Measurements from ENCODE around the gene CLEC7A. TPM values are rescaled to one million over a fixed set of nuclear protein-coding genes. Genes with fewer than 3 reads are reported as not detected.

The CLEC7A gene
- total RNA-seq, 1 donor, result 177 TPM

DNA sequence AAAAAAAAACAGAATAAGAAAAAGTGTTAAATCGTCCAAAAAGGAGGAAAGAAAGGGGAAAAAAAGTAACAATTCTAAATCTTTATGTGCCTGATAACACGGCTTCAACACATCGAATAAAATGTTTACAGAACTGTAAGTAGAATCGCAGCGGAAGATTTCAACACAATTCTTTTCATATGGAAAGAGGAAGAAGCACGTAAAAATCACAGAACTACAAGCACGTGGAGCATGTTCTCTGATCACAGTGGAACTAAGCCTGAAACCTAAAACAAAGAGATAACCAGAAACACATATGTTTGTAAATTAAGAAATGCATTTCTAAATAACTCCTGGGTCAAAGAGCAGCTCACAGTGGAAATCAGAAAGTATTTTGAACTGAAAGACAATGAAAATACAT is 8.7 kb downstream of the CLEC7A start:
- Histone ChIP-seq H3K4me3 (ENCODE audit: low read length) (no peak overlapping the region), H3K27me3 (ENCODE audit: insufficient read depth, low read length) (no peaks in the 10 kb centered on the region), H3K4me1 (ENCODE audit: insufficient read depth, low read length) (peaks cover 26% of the 10 kb centered on the region), H3K9me3 (ENCODE audit: low read depth, low read length) (no peaks in the 10 kb centered on the region)

DNA sequence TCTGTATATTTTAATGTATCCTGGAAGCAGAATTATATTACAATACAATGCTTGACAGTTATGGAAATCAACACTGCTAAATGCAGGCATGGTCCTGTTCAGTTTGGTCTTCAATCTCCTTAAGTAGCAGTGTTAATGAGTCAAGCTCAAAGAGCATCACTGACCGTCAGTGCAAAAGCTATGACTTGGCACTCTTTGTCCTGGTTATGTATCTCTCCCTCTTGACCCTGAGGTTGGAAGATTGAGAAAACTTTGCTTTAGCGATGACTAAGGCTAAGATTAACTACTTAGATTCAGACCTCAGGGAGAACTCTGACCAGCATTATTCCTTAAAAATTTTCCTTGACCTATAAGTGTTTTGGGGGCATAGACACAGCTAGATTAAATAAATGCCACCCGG is 10.9 kb downstream of the CLEC7A start:
- H3K9me3 ChIP-seq (ENCODE audit: low read depth, low read length), result no peaks in the 10 kb centered on the region
- peaks cover 26% of the 10 kb centered on the region for H3K4me1 ChIP-seq (ENCODE audit: insufficient read depth, low read length)
- H3K27me3 ChIP-seq (ENCODE audit: insufficient read depth, low read length), result no peaks in the 10 kb centered on the region
- H3K4me3 ChIP-seq (ENCODE audit: low read length), result no peak overlapping the region

DNA sequence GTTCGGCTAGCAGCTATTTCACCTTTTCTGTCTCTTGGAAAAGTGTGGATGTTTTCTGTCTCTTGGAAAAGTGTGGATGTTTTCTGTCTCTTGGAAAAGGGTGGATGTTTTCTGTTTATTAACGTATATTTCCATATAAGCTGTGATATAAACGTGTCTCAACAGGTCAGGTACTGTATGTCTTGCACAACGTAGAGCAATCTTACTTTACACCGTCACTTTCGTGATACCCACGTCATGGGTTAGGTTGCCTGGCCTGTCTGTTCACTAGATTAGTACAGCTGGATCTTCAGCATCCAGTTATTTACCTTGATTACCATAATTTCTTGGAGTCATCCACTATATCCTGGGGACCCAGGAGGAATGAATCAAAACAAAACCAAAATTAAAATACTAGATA is 14.1 kb downstream of the CLEC7A start:
- H3K4me3 ChIP-seq (ENCODE audit: low read length), result no peak overlapping the region

DNA sequence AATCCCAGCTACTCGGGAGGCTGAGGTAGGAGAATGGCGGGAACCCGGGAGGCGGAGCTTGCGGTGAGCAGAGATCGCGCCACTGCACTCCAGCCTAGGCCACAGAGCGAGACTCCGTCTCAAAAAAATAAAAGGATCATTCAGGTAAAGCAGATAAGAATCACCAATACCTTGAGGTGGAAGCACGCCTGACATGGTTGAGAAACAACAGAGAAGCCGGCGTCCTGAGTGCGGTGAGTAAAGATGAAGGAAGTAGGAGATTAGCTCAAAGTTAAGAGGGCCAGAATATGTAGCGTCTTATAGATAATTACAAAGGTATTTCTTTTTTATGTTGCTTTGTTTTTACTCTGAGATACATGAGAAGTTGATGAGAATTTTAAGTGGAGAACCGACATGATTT is 14.7 kb downstream of the CLEC7A start:
- Histone ChIP-seq H3K9me3 (ENCODE audit: low read depth, low read length) (no peaks in the 10 kb centered on the region), H3K4me3 (ENCODE audit: low read length) (no peak overlapping the region), H3K27me3 (ENCODE audit: insufficient read depth, low read length) (no peaks in the 10 kb centered on the region), H3K4me1 (ENCODE audit: insufficient read depth, low read length) (peaks cover 7% of the 10 kb centered on the region)

More for the DNA sequence above, 14.1 kb downstream of the CLEC7A start:
- Histone ChIP-seq H3K9me3 (ENCODE audit: low read depth, low read length) (no peaks in the 10 kb centered on the region), H3K4me1 (ENCODE audit: insufficient read depth, low read length) (peaks cover 12% of the 10 kb centered on the region), H3K27me3 (ENCODE audit: insufficient read depth, low read length) (no peaks in the 10 kb centered on the region)

DNA sequence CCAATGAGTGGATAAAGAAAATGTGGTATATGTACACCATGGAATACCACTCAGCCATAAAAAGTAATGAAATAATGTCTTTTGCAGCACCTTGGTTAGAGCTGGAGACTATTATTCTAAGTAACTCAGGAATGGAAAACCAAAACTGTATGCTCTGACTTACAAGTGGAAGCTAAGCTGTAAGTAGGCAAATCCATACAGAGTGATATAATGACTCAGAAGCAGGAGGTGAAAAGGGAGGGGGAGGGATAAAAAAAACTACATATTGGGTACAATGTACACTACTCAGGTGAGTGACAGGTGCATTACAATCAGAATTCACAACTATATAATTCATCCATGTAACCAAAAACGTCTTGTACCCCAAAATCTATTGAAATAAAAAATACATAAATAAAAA is 16.1 kb downstream of the CLEC7A start:
- H3K9me3 ChIP-seq (ENCODE audit: low read depth, low read length), result no peaks in the 10 kb centered on the region
- H3K27me3 ChIP-seq (ENCODE audit: insufficient read depth, low read length), result no peaks in the 10 kb centered on the region
- peaks cover 1% of the 10 kb centered on the region for H3K4me1 ChIP-seq (ENCODE audit: insufficient read depth, low read length)
- H3K4me3 ChIP-seq (ENCODE audit: low read length), result no peak overlapping the region

DNA sequence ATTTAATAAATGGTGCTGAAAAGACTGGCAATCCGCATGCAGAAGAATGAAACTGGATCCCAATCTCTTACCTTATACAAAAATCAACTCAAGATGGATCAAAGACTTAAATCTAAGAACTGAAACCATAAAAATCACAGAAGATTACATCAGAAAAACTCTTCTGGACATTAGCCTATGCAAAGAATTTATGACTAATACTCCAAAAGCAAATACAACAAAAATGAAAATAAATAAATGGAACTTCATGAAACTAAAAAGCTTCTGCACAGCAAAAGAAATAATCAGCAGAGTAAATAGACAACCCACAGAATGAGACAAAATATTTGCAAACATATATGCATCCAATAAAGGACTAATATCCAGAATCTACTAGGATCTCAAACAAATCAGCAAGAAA is 16.9 kb downstream of the CLEC7A start:
- H3K9me3 ChIP-seq (ENCODE audit: low read depth, low read length), result no peaks in the 10 kb centered on the region
- no peaks in the 10 kb centered on the region for H3K4me1 ChIP-seq (ENCODE audit: insufficient read depth, low read length)
- H3K27me3 ChIP-seq (ENCODE audit: insufficient read depth, low read length), result no peaks in the 10 kb centered on the region
- no peak overlapping the region for H3K4me3 ChIP-seq (ENCODE audit: low read length)

DNA sequence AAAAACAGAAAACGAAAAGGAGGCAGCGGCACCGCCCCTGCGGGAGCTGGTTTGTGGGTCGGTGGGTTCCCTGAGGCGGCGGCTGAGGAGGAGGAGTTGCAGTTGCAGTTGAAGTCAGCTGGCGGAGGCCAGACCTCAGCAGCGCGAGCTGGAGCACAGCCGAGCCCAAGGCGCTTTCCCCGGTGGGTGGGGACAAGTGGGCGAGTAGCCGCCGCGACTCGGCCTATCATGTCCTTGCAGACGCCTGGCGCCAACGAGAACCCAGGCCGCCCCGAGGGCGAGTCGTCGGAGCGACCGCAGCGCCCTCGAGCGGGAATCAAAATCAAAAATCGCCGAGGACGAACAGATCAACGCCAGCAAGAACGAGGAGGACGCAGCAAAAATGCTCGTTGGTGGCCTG is 18.5 kb downstream of the CLEC7A start:
- Histone ChIP-seq H3K27me3 (ENCODE audit: insufficient read depth, low read length) (no peaks in the 10 kb centered on the region), H3K9me3 (ENCODE audit: low read depth, low read length) (no peaks in the 10 kb centered on the region), H3K4me3 (ENCODE audit: low read length) (no peak overlapping the region), H3K4me1 (ENCODE audit: insufficient read depth, low read length) (no peaks in the 10 kb centered on the region)

DNA sequence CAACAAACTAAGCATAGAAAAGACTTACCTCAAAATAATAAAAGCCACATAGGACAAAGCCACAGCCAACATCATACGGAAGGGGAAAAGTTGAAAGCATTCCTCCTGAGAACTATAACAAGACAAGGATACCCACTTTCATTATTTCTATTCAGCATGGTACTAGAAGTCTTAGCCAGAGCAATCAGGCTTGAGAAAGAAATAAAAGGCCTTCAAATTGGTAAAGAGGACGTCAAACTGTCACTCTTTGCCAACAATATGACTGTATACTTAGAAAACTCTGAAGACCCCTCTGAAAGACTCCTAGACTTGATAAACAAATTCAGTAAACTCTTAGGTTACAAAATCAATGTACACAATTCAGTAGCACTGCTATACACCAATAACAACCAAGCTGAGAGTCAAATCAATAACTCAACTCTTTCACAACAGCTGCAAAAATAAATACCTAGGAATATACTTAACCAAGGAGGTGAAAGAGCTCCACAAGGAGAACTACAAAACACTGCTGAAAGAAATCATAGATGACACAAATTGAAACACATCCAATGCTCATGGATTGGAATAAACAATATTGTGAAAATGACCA is 19.6 kb downstream of the CLEC7A start:
- no peaks in the 10 kb centered on the region for H3K27me3 ChIP-seq (ENCODE audit: insufficient read depth, low read length)
- no peaks in the 10 kb centered on the region for H3K4me1 ChIP-seq (ENCODE audit: insufficient read depth, low read length)
- H3K9me3 ChIP-seq (ENCODE audit: low read depth, low read length), result no peaks in the 10 kb centered on the region
- H3K4me3 ChIP-seq (ENCODE audit: low read length), result no peak overlapping the region

DNA sequence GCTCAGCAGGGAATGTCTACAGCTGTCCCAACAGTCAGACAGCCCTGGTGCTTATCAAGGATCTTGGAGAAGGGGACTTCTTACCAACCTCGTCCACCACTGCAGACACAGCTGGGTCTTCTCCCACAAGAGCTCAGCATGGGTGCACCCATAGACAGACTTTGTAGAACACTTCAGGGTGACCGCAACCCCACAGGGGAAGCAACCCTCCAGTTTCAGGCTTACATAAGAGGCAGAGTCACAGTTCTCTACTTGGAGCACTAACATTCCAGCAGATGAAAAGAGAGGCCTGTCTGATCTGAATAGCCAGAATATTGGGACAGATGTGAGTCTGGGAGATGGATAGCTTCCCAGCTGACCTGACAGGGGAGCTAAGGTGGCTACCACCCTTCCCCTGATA is 27.7 kb downstream of the CLEC7A start:
- Histone ChIP-seq H3K27me3 (ENCODE audit: insufficient read depth, low read length) (no peaks in the 10 kb centered on the region), H3K9me3 (ENCODE audit: low read depth, low read length) (no peaks in the 10 kb centered on the region), H3K4me3 (ENCODE audit: low read length) (no peak overlapping the region), H3K4me1 (ENCODE audit: insufficient read depth, low read length) (peaks cover 7% of the 10 kb centered on the region)

DNA sequence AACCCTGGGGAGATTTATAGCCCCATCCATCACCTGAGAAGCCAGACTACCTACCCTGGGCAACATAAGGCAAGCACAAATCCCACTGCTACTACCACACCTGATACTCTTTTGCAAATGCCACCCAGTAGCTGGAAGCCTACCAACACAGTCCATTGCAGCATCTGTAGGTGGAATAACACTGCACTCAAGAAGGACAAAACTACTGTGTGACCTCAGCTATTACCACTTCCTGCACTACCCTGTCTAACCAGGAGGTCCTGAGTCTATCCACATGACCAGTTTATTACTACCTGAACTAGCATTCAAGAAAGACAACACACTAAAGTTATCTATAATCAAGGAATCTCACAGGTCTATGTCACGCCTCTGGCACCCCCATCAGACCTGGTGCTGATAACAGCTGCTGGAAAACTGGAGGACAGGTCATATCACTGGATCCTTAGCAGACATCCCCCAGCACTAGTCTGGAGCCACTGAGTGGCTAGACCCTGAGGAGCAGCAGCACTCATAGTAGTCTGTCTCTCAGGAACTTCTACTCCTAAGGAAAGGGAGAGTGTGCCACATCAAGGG is 28.3 kb downstream of the CLEC7A start:
- Histone ChIP-seq H3K4me1 (ENCODE audit: insufficient read depth, low read length) (peaks cover 7% of the 10 kb centered on the region), H3K9me3 (ENCODE audit: low read depth, low read length) (no peaks in the 10 kb centered on the region), H3K27me3 (ENCODE audit: insufficient read depth, low read length) (no peaks in the 10 kb centered on the region), H3K4me3 (ENCODE audit: low read length) (no peak overlapping the region)

DNA sequence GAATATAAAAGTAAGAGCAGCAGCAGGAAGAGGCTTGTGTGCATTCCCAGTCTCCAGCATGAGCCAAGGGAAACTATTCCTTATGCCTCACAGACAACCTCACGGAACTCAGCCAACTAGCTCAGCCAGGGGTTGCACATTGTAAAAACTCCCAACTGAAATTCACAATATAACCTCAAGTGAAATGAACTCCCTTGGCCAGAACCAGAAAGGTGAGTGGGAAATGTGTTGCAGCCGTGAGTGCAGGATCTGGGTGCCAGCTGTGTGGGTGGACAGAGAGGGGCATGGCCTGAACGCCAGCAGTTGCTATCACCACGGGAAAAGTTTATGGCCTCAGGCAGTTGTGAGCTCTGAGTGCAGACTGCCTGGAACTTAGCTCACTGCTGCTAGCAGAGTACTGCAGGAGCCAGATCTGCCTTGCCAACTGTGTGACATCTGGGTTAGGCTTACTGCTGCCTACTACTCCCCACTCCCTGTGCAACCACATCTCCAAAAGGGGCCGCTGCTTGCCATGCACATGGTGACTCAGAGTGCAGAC is 28.9 kb downstream of the CLEC7A start:
- Histone ChIP-seq H3K27me3 (ENCODE audit: insufficient read depth, low read length) (no peaks in the 10 kb centered on the region), H3K4me1 (ENCODE audit: insufficient read depth, low read length) (peaks cover 7% of the 10 kb centered on the region), H3K9me3 (ENCODE audit: low read depth, low read length) (no peaks in the 10 kb centered on the region), H3K4me3 (ENCODE audit: low read length) (no peak overlapping the region)

DNA sequence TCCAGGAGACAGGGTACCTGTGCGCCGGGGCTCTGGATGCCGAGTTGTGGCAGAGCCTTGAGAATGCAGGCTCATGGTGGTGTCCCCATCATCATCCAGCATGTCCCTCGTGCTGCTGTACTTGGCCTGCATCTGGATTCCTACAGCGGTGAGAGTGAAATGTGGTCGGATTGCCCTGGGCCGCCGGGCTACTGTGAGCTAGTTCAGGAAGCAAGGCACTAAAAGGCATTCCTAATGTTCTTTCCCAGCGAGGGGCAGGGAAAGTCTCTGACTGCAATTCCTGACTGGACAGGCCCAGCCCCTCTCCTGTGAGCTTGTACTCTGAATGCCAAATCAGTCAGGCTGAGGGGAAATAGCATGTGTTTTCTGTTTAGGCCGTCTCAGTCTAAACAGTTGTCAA is 31.2 kb downstream of the CLEC7A start, which contains the start of gene CLEC1A:
CLEC1A (minus strand) TSS at position 195 of the 400 bp plus-strand sequence; CDS start at position 132, 63 bp downstream.
- H3K27me3 ChIP-seq (ENCODE audit: insufficient read depth, low read length), result peaks cover 4% of the 10 kb centered on the region
- H3K4me1 ChIP-seq (ENCODE audit: insufficient read depth, low read length), result peaks cover 21% of the 10 kb centered on the region
- no peak within 1 kb of the TSS for H3K4me3 ChIP-seq (ENCODE audit: low read length)
- no peaks in the 10 kb centered on the region for H3K9me3 ChIP-seq (ENCODE audit: low read depth, low read length)

DNA sequence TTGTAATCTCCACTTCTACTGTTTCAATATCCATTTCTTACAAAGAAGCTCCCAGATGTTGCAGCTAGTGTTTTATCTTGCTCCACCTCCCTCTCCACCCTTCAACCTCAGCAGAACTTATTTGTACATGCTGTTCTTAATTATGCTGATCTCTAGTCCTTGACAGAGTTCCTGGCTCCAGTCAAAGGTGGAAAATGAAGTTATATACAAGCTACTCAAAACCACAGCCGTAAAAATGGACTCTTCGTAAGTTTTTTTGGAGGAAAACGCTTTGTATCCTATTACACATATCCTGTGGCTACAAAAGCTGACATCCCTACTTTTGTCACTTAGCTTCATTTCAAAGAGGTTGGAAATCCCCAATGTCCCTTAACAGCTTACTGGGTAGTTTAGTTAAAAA is 32.5 kb downstream of the CLEC7A start:
- Histone ChIP-seq H3K9me3 (ENCODE audit: low read depth, low read length) (no peaks in the 10 kb centered on the region), H3K4me1 (ENCODE audit: insufficient read depth, low read length) (peaks cover 24% of the 10 kb centered on the region), H3K4me3 (ENCODE audit: low read length) (no peak overlapping the region), H3K27me3 (ENCODE audit: insufficient read depth, low read length) (peaks cover 4% of the 10 kb centered on the region)

DNA sequence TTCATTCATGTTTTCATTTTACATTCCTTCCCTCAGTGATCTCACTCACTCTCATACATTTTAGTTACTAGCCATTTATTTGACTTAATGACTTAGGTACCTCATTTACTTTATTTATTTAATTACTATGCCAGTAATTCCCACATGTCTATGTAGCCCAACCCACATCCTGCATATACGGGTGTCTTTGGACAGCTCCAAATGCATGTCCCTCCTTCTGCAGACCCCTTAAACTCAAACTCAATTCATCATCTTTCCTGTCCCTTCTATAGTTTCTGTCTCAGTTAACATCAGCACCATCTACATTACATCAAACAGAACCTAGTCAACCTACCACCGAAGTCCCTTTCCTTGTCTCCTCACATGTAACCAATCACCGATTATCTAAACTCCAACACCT is 34.0 kb downstream of the CLEC7A start:
- Histone ChIP-seq H3K9me3 (ENCODE audit: low read depth, low read length) (no peaks in the 10 kb centered on the region), H3K27me3 (ENCODE audit: insufficient read depth, low read length) (peaks cover 4% of the 10 kb centered on the region), H3K4me3 (ENCODE audit: low read length) (no peak overlapping the region), H3K4me1 (ENCODE audit: insufficient read depth, low read length) (peaks cover 19% of the 10 kb centered on the region)

DNA sequence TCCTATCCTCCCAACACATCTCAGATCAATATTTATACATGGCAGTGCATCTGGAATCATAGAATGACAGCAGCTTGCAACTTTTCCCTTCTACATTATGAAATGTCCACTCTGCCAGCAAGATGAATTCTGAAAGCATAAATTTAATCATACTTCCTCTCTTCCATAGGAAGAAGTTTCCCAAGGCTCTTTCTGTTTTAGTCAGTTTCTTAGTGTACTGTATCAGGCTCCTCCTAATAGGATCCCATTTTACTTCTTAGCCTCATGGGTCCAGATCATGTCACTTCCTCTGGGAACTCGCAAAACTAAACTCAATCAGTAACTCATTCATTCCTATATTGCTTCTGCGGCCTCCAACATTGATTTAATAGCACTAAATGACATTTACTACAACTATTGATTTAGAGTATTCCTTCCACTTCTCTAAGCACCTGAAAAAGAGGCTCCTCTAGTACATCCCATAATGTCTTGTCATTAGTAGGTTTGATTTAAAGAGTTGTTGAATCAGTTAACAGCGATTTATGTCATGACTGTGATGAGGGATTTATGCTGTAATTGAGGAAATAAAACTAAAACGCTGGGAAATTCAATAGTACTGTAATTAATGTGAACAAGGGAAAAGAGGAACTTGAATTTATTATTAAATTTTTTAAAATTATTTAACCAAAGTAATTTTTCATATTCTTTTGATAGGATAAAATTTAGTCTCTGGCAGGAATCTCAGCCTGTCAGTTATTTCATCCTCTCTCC is 35.2 kb downstream of the CLEC7A start:
- no peaks in the 10 kb centered on the region for H3K9me3 ChIP-seq (ENCODE audit: low read depth, low read length)
- H3K27me3 ChIP-seq (ENCODE audit: insufficient read depth, low read length), result peaks cover 4% of the 10 kb centered on the region
- H3K4me3 ChIP-seq (ENCODE audit: low read length), result no peak overlapping the region
- peaks cover 25% of the 10 kb centered on the region for H3K4me1 ChIP-seq (ENCODE audit: insufficient read depth, low read length)

Data from mononuclear cell (primary cell).